ENCODE data around the gene BEST4.
"Not testable (repeated sequence)": the region's sequence is repeated elsewhere in the genome, so short reads cannot be mapped to it uniquely, and the experiment has no call there.

The BEST4 gene

DNA sequence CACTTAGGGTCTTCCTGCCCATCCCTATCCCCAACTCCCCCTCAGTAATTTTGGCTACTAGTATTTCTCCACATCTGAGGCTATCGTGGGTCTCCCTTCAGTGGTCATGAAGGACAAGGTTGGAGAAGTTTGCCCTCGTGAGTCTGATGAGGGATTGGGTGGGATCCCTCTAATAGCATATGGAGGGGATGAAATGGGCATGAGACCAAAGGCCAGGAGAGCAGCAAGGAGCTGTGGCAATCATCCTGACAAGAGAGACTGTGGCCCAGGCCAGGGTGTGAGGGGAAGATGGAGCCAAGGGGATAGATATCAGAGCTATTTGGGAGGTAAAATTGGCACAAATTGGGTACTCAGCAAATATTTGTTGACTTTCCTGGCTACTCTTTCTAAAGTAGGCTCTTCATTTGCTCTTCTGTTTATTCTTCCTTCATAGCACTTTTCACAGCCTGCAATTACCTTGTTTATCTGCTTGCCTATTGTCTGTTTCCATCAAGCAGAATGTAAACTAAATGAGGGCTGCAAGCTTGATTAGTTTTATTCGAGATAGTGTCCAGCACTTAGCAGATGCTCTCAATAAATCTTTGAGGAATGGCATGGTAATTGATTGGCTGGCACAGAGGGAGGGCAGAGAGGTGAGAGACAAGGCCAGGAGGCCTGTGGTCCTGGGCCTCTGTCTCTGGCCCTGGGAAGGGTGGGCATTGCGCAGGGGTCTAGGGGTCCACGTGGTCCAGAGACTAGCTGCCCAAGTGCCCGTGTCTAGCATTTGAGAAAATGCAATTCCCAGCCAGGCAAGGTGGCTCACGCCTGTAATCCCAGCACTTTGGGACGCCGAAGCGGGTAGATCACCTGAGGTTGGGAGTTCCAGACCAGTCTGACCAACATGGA is 10.8 kb upstream of the BEST4 start:
- peaks cover 27% of the 10 kb centered on the region for H3K4me1 ChIP-seq (ENCODE audit: insufficient read depth, low read length, severe bottlenecking)
- H3K9ac ChIP-seq (ENCODE audit: low read length), result no peak overlapping the region
- H3K36me3 ChIP-seq (ENCODE audit: insufficient read depth, low read length), result peaks cover 6% of the 10 kb centered on the region; the same call in 1 of the 2 replicates
- H3F3A ChIP-seq (ENCODE audit: insufficient read depth, low read length), result no peaks in the 10 kb centered on the region
- TF ChIP-seq EZH2 (IDR thresholded peaks at IDR 0.05; ENCODE audit: borderline replicate concordance, low read length), result no peak
- no peak for TF ChIP-seq CTCF (IDR thresholded peaks at IDR 0.05; ENCODE audit: low read length)
- H3K27me3 ChIP-seq (ENCODE audit: insufficient read depth, low read length), result no peaks in the 10 kb centered on the region
- H4K20me1 ChIP-seq (ENCODE audit: insufficient read depth, low read length), result no peaks in the 10 kb centered on the region
- no peaks in the 10 kb centered on the region for H3K9me2 ChIP-seq (ENCODE audit: low read depth, low read length)
- H3K79me2 ChIP-seq (ENCODE audit: insufficient read depth, low read length), result no peaks in the 10 kb centered on the region
- no peak overlapping the region for H2AFZ ChIP-seq (ENCODE audit: low read length)
- no peak overlapping the region for H3K27ac ChIP-seq (ENCODE audit: low read depth, low read length, poor library complexity, severe bottlenecking)
- H3K4me2 ChIP-seq (ENCODE audit: low read length), result no peak overlapping the region
- no peak overlapping the region for H3K4me3 ChIP-seq (ENCODE audit: low read depth, low read length, poor library complexity, severe bottlenecking)
- no peaks in the 10 kb centered on the region for H3K9me3 ChIP-seq (ENCODE audit: low read length)

- not testable (repeated sequence) for H3K9me2 ChIP-seq (ENCODE audit: low read depth, low read length); H3K27me3 ChIP-seq (ENCODE audit: insufficient read depth, low read length); H3K27ac ChIP-seq (ENCODE audit: low read depth, low read length, poor library complexity, severe bottlenecking); H4K20me1 ChIP-seq (ENCODE audit: insufficient read depth, low read length); H3K9ac ChIP-seq (ENCODE audit: low read length); H3K79me2 ChIP-seq (ENCODE audit: insufficient read depth, low read length); H3K4me3 ChIP-seq (ENCODE audit: low read depth, low read length, poor library complexity, severe bottlenecking); H3K4me2 ChIP-seq (ENCODE audit: low read length); H3K36me3 ChIP-seq (ENCODE audit: insufficient read depth, low read length); H2AFZ ChIP-seq (ENCODE audit: low read length); H3K9me3 ChIP-seq (ENCODE audit: low read length); H3F3A ChIP-seq (ENCODE audit: insufficient read depth, low read length)
- H3K4me1 ChIP-seq (ENCODE audit: insufficient read depth, low read length, severe bottlenecking), result peaks cover 27% of the 10 kb centered on the region
Observed at GRCh38 chr1:44797886-44798285, 9.9 kb upstream of the BEST4 start.

GRCh38 chr1:44792736-44793502 is 4.9 kb upstream of the BEST4 start:
- Histone ChIP-seq H3K4me2 (ENCODE audit: low read length) (no peak overlapping the region), H3K9me3 (ENCODE audit: low read length) (no peaks in the 10 kb centered on the region), H3K4me1 (ENCODE audit: insufficient read depth, low read length, severe bottlenecking) (no peaks in the 10 kb centered on the region), H3F3A (ENCODE audit: insufficient read depth, low read length) (no peaks in the 10 kb centered on the region), H3K27me3 (ENCODE audit: insufficient read depth, low read length) (no peaks in the 10 kb centered on the region), H2AFZ (ENCODE audit: low read length) (no peak overlapping the region), H3K4me3 (ENCODE audit: low read depth, low read length, poor library complexity, severe bottlenecking) (no peak overlapping the region), H3K36me3 (ENCODE audit: insufficient read depth, low read length) (no peaks in the 10 kb centered on the region), H3K79me2 (ENCODE audit: insufficient read depth, low read length) (no peaks in the 10 kb centered on the region), H3K9me2 (ENCODE audit: low read depth, low read length) (no peaks in the 10 kb centered on the region), H3K27ac (ENCODE audit: low read depth, low read length, poor library complexity, severe bottlenecking) (no peak overlapping the region), H4K20me1 (ENCODE audit: insufficient read depth, low read length) (no peaks in the 10 kb centered on the region), H3K9ac (ENCODE audit: low read length) (no peak overlapping the region)
- no peak for TF ChIP-seq CTCF (IDR thresholded peaks at IDR 0.05; ENCODE audit: low read length)
- TF ChIP-seq EZH2 (IDR thresholded peaks at IDR 0.05; ENCODE audit: borderline replicate concordance, low read length), result no peak

Measured in OCI-LY1 (cell line).